ENCODE data around the gene MXD4. TPM values are rescaled to one million over a fixed set of nuclear protein-coding genes. Genes with fewer than 3 reads are reported as not detected.

Gene MXD4
- total RNA-seq, 1 donor from 2014 or later = 39.3 TPM

DNA sequence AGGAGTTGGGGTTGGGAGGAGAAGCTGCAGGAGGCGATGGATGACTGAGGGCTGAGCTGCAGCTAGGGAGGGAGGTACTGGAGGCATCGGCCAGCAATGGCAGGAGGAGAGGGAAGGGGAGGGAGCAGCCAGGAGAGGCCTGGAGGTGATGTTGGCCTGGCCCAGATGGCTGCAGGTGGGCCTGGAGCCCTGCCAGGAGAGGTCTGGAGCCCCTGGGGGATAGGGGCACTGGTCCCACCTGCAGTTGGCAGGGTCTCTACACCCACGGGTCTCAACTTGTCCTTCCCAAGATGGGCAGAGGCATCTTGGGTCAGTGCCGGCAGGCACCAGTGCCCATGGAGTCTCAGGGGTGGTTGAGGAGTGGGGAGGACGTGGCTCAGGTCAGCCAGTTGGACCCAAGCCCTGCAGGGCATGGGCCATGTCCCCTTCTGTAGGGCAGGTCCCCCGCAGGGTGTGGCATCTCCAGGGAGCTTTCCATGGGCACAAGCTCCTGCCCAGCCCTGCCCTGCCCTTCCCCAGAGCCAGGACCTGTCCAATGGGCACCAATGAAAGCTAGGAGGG, 2.7 kb upstream of the MXD4 start:
- DNase-seq (ENCODE audit: low read depth) = no peak

DNA sequence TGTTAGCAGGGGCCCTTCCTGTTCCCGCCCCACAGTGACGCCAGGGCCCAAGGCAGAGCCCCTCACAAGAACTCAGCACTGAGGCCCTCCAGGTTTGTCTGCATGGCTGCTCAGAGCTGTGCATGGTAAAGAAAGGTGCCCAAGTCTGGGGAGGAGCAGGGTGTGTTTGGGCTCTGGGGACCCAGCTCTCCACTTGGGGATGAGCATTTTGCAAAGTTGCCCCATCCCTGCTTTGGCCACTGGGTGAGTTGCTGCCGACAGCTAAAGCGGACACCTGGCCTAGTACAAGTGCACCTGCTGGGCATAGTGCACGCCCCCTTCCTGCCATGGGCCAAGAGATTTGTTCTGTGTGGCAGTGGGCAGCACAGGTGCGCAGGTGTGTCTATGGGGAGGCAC, 2.0 kb upstream of the MXD4 start:
- DNase-seq (ENCODE audit: low read depth) = no peak

GRCh38 chr4:2262944-2263250, 988 bp upstream of the MXD4 start:
- DNase-seq (ENCODE audit: low read depth) = no peak

GRCh38 chr4:2262145-2262943, 435 bp upstream of the MXD4 start:
- peak; percentile 99 for DNase-seq (ENCODE audit: low read depth)

GRCh38 chr4:2261110-2261852, 628 bp downstream of the MXD4 start:
- peak; percentile 51 for DNase-seq (ENCODE audit: low read depth)

DNA sequence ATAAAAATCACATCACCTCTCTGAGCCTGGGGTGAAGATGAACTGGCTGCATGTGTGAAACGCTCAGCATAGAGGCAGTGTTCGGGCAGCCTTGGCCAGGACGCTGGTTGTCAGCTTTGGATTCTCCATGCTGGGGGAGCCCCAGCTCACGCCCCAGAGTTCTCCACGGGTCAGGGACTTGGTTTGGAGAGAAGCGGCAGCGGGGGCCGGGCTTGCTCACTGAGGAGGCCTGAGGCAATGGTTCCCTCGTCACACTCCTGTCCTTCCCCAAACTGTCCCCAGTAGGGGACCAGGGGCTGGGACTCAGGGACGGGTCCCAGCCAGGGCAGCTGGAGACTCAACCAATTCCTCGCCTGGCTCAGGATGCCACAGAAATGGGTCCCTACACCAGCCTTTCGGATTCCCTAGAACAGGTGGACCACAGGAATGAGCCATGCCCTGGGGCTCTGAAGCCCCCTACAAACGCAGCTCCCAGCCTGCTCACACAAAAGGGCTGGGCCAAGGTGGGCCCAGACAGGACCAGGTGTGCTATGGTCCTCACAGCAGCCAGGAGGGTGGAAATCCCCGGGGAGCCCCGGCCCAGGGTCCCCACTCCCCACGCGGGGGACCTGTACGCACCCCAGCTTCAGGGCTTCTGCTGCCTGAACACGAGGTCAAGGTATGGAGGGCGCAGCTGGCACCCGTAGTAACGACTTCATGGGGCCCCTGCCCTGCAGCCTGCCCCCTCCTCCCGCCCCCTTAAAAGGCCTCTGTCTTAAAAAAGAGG, 1.4 kb downstream of the MXD4 start:
- DNase-seq (ENCODE audit: low read depth) = no peak

DNA sequence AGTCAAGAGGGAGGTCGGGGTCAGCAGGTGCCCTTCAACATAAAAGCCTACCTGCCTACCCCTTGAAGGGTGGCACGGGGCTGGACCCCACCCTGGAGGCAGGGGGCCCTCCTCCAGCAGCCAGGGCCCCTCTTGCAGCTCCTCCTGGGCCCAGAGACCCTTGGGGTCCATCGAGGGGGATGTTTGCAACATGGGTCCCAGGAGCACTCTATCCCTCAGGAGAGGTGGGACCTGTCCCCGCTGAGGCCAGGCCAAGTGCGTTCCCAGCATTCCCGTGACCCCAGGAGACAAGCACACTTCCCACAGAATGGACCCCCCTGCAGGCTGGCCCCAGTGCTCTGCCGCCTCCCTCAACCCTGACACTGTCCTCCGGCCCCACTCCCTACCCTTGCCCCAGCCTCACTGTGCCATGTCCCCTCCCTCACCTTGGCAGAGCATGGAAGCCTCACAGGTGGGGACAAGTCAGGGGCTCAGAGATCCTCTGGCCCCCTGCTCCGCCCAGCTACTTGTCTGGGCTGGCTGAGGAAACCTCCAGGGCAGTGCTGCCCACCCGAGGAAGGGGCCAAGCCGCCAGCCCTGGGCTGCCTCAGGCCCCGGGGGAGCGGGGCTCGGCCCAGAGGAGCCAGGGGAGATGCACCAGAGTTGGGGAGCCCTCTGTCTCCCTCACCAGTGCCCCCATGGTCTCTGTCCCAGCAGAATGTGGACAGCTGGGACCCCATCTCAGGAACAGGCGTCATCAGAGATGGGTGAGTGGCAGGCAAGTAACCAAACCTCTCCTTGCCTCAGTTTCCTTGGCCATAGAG, 2.2 kb downstream of the MXD4 start:
- no peak for DNase-seq (ENCODE audit: low read depth)

- no peak for DNase-seq (ENCODE audit: low read depth)
These were observed 2.8 kb downstream of the MXD4 start for GRCh38 chr4:2259036-2259540.

GRCh38 chr4:2258091-2259035, 3.5 kb downstream of the MXD4 start:
- no peak for DNase-seq (ENCODE audit: low read depth)

DNA sequence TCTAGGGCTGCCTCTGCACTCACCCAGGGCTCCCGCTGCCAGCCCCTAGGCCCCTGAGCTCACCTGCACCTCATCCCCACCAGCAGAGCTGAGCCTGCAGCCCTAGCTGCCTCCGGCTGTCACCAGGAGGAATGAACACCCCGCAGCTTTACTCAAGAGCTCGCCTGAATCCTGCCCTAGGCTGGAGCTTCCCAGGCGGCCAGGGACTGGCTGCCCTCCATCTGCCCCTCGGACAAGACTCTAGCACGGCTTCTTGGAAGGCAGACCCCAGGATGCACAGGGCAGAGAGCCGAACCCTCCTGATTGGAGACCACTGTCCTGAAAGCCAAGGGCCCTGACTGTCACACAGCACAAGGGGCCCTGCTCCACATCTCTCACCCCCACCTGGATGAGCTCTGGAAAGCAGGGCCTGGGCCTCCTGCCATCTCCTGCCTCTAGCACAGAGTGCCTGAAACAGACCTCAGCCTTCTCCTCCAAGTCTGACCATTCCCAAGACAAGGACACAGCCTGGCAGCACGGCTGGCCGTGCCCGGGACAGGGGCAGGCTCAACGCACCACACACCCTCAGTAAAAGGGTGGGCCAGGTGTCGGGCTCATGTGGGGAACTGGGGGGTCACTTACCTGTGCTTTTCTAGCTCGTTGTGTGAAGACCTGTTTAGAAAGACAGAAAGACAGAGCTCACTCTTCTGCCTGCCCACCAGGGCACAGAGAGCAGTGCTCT, 4.4 kb downstream of the MXD4 start:
- DNase-seq (ENCODE audit: low read depth) = no peak

DNA sequence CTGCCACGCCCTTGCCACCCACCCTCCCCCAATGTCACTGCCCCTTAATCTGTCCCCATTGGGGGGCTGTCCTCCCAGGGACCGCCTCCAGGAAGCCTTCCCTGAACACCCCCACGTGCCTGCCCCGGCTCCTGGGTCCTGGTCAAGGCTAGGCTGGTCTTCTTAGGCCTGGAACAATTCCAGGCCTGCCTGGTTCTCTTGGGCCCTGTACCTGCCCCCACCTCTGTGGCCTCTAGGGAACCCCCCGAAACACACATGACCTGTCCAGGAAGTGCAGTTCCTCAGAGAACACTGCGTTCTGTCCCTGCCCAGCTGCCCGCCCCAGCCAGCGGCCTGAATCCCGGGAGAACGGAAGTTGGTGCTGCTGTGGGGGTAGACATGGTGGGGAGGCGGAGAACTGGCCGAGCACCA, 5.1 kb downstream of the MXD4 start:
- DNase-seq (ENCODE audit: low read depth) = no peak

DNA sequence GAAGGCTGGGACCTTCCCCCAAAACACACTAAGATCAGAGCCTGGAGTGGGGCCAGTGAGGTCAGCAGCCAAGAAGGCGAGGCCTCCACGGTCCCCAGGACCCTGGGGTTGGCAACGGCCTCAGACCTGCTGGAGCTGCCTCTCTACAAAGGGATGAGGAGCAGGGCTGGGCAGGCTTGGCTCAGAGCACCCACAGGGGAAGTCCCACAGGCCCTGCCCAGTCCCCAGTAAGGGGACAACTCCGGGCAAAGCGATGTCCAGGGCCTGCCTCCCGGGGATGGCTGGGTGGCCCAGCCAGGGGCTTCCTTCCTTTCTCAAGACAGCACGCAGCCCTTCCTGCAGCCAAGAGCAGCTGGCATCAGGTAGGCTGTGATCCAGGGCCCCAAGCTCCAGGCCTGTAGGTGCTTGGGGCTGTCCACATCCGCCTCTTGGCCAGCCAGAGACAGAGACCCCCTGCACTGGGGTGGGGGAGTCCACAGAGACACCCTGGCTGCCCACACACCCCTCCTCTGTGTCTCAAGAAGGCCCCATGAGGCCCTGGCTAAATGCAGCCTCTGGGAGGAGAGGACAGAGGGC, 5.7 kb downstream of the MXD4 start:
- DNase-seq (ENCODE audit: low read depth) = no peak

GRCh38 chr4:2255501-2256155, 6.3 kb downstream of the MXD4 start:
- DNase-seq (ENCODE audit: low read depth) = no peak

DNA sequence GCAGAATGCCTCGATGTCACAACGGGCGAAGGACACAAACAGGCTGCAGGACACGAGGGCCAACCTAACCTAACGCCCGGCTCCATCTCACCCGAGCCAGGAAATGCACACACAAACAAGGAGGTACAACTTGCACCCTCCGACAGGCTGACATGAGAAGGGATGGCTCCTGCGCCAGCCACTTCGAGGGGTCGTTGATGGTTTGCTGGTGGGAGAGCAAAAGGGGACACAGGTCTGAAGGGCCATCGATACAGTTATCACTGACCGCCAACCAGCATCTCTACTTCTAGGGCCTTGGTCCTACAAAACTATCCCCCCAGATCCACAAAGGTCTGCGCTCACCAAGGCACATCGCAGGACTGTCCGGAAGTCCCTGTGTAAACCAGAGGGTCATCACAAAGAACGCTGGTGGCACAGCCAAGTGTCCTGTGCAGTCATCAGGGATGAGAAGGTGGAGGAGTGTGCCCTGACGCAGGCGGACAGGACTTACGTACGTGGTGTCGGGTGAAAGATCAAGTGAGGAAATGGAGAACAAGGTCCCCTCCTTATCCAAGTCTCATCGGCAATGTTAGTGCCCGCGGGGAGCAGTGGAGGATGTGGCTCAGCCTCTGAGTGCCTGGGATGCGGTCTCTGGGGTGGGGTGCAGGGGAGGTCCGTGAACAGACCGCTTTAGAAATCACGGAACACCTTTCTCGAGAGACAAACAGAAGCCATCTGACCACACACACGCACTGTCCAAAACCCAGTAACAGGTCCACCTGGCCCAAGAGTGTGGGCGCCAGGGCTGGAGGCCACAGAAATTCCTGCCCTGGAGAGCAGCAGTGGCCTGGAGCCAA, 7.0 kb downstream of the MXD4 start:
- DNase-seq (ENCODE audit: low read depth) = no peak

GRCh38 chr4:2253160-2254084, 8.5 kb downstream of the MXD4 start:
- DNase-seq (ENCODE audit: low read depth) = peak; percentile 38

DNA sequence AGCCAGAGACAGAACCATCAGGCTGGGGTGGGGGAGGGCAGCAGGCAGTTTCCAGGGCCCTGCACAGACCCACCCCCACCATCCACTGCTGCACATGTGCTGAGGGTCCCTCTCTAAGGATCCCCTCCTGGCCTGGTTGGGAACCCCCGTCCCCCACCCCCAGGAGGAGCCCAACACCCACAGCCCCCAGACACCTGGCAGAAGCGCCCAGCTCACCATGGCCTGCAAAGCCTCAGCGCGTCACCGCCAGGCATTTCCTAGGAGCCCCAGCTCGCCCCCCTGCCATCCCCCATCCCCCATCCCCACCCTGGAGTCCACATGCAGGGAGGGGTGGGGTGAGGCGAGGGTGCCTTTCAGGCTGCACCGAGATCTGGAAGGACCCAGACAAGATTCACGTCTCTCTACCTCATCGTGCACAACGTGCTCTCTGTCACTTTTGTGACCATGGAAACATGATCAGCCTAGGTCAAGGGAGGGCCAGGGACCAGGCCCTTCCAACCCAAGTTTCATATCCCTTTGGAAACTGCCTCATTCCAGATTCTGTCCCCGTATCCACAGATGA, 9.3 kb downstream of the MXD4 start:
- DNase-seq (ENCODE audit: low read depth) = no peak

Measured in myocyte (in vitro differentiated cells).